Fibroblast of the conjunctiva (primary cell): ENCODE measurements around the gene FASTKD1.

Source experiments
- DNase-seq: peaks from one replicate; pipeline ENCODE4 v3.0.0-alpha.2; 2010; ENCODE audit warnings: low read depth

Gene FASTKD1

DNA sequence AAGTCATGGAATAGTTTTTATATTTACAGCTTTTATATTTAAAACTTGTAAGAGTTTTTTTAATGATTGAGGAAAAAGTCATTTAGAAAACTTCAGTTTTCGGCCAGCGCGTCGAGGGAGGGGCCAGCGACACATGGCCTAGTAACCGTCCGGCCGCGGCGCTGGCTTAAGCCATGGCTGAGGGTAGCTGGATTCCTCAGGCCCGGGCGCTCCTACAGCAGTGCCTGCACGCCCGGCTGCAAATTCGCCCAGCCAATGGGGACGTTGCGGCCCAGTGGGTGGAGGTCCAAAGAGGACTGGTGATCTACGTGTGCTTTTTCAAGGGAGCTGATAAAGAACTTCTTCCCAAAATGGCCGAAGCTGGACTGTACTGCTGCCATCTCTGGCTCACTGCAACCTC is 69.0 kb downstream of the FASTKD1 start:
- no peak for DNase-seq

DNA sequence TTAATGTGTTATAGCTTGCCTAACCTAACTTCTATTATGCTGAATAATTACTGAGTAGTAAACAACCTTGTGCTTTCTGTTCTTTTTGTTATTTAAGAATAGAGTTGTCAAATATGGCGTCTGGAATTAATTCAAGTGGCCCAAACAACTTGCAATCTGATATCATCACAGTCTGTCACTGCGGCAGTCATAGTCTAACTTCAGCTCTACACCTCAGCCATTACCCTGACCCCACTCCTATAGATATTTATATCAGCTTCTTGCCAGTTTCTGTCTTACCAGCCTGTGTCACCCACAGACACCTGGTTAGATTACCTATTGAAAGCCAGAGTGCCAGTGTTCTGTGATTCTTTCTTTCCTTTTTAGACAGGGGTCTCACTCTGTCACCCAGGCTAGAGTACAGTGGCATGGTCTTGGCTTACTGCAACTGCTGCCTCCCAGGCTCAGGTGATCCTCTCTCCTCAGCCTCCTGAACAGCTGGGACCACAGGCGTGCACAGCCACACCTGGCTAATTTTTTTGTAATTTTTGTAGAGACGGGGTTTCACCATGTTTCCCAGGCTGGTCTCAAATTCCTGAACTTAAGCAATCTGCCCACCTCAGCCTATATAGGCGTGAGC is 78.2 kb downstream of the FASTKD1 start:
- no peak for DNase-seq

DNA sequence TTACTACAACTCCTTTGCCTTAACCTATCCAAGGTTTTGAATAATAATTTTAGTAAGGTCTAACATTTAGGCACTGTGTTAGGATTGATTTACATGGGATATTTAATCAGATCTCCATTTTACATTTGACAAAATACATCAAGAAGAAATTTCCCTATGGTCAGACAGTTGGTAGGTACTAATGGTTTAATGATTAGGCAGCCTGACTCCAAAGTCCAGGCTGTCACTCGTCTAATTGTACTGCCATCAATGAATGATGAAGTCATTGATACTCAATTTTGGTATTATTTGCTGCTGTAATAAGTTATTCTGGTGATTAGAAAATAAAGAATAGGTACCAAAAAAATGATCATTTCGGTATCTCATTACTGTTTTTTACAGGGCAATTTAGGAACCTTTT is 80.3 kb downstream of the FASTKD1 start:
- no peak for DNase-seq

- DNase-seq, result no peak
Observed at GRCh38 chr2:169491378-169491777, 82.3 kb downstream of the FASTKD1 start.

- no peak for DNase-seq
Observed at GRCh38 chr2:169490834-169491233, 82.8 kb downstream of the FASTKD1 start.

DNA sequence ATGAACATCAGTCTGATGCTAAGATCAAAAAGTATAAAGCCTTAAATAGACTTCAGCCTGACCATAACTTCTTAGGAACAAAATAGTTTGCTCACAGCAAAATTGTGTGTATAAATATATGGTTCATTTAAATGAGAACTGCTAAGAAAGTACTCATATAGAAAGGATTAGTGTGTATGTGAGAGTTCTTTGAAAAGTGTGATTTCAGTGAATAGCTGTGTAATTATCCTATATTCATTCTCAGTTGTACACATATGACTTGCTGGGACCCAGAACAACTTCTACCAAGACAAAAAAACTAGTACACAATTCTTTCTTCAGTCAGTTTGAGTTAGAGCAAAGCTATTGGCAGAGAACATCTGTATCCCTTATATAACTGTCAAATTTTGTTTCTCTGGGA is 87.2 kb downstream of the FASTKD1 start:
- no peak for DNase-seq

GRCh38 chr2:169485650-169486138 is 88.0 kb downstream of the FASTKD1 start:
- no peak for DNase-seq

- no peak for DNase-seq
Observed at GRCh38 chr2:169480079-169480465, 93.6 kb downstream of the FASTKD1 start.
